SU-DHL-6 (cell line): ENCODE data around the gene DYNLT1.

Source experiments
- H2AFZ ChIP-seq: fragments of 200-600 bp; sonication (generic); 2 replicates; pipeline ENCODE4 v1.6.1; 2014; ENCODE audit warnings: low read depth, mild to moderate bottlenecking, moderate library complexity, mixed read lengths, antibody characterized with exemption, low read length; ENCODE audit not compliant: severe bottlenecking
- H3F3A ChIP-seq: fragments of 200-600 bp; shearing (Covaris generic); 2 replicates; pipeline ENCODE4 v1.6.0; 2016; ENCODE audit warnings: antibody characterized with exemption, mild to moderate bottlenecking; ENCODE audit not compliant: insufficient read depth
- H3K27ac ChIP-seq: fragments of 200-600 bp; sonication (generic); 2 replicates; pipeline ENCODE4 v1.5.1; 2016; ENCODE audit warnings: low read depth, mild to moderate bottlenecking, low read length, moderate library complexity, mixed read lengths
- H3K27me3 ChIP-seq: fragments of 200-600 bp; sonication (generic), shearing (Covaris generic); 2 replicates; pipeline ENCODE4 v1.6.0; 2014; ENCODE audit warnings: mild to moderate bottlenecking, low read length
- H3K36me3 ChIP-seq: fragments of 200-600 bp; sonication (generic); 2 replicates; pipeline ENCODE4 v1.6.1; 2014; ENCODE audit warnings: mild to moderate bottlenecking, low read length, mixed read lengths
- H3K4me2 ChIP-seq: fragments of 300-600, 200-600 bp; shearing (Covaris generic), sonication (generic); 2 replicates; pipeline ENCODE4 v1.6.0; 2014; ENCODE audit warnings: low read length, low read depth, mild to moderate bottlenecking; ENCODE audit not compliant: poor library complexity, severe bottlenecking
- H3K4me3 ChIP-seq: fragments of 200-600 bp; sonication (generic); 2 replicates; pipeline ENCODE4 v1.5.1; 2014; ENCODE audit warnings: antibody characterized with exemption, low read length, mild to moderate bottlenecking, mixed read lengths; ENCODE audit not compliant: insufficient read depth, poor library complexity, severe bottlenecking
- H3K79me2 ChIP-seq: fragments of 200-600 bp; sonication (generic); 2 replicates; pipeline ENCODE4 v1.6.1; 2014; ENCODE audit warnings: mild to moderate bottlenecking, low read length, moderate library complexity; ENCODE audit not compliant: insufficient read depth
- H3K9ac ChIP-seq: fragments of 200-600 bp; sonication (generic); 2 replicates; pipeline ENCODE4 v1.7.0; 2014; ENCODE audit warnings: mild to moderate bottlenecking, low read length
- H3K9me2 ChIP-seq: fragments of 200-600 bp; sonication (generic); replicated peaks from 2 replicates; pipeline ENCODE4 v1.6.1; 2014; ENCODE audit warnings: low read length; ENCODE audit not compliant: insufficient read depth
- H3K9me3 ChIP-seq: fragments of 200-600 bp; sonication (generic); 2 replicates; pipeline ENCODE4 v1.6.1; 2014; ENCODE audit warnings: low read length, mixed read lengths; ENCODE audit not compliant: insufficient read depth
- H4K20me1 ChIP-seq: fragments of 200-600 bp; sonication (generic); 2 replicates; pipeline ENCODE4 v1.6.1; 2014; ENCODE audit warnings: low read depth, mild to moderate bottlenecking, antibody characterized with exemption, low read length, moderate library complexity, mixed read lengths
- CTCF ChIP-seq: fragments of 200-600 bp; sonication (generic); IDR thresholded peaks from one replicate; pipeline ENCODE4 v1.5.1; 2017; ENCODE audit warnings: antibody characterized with exemption, mild to moderate bottlenecking, low read length, moderate library complexity; ENCODE audit not compliant: insufficient read depth, poor library complexity, severe bottlenecking
- EZH2phosphoT487 ChIP-seq: fragments of 200-600 bp; sonication (generic), shearing (Covaris generic); conservative IDR thresholded peaks from 2 replicates; pipeline ENCODE4 v1.6.1; 2018; ENCODE audit warnings: mild to moderate bottlenecking, antibody characterized with exemption, low read length, moderate library complexity, mixed read lengths

The DYNLT1 gene

GRCh38 chr6:158605266-158605878, 39.2 kb downstream of the DYNLT1 start:
- no peaks in the 10 kb centered on the region for H3K79me2 ChIP-seq
- no peak overlapping the region for H3K4me2 ChIP-seq
- H4K20me1 ChIP-seq: no peaks in the 10 kb centered on the region
- H3K36me3 ChIP-seq: no peaks in the 10 kb centered on the region
- TF ChIP-seq CTCF: peak; percentile 47
- no peak for TF ChIP-seq EZH2phosphoT487
- H2AFZ ChIP-seq: no peak overlapping the region
- no peak overlapping the region for H3K27ac ChIP-seq
- no peaks in the 10 kb centered on the region for H3K9me3 ChIP-seq
- H3F3A ChIP-seq: no peaks in the 10 kb centered on the region
- no peak overlapping the region for H3K4me3 ChIP-seq
- H3K9me2 ChIP-seq: no peaks in the 10 kb centered on the region
- H3K9ac ChIP-seq: no peak overlapping the region
- no peaks in the 10 kb centered on the region for H3K27me3 ChIP-seq

- TF ChIP-seq CTCF (no peak), EZH2phosphoT487 (no peak)
- no peaks in the 10 kb centered on the region for H3K36me3 ChIP-seq
Measured at GRCh38 chr6:158604048-158604406, 40.5 kb downstream of the DYNLT1 start.

GRCh38 chr6:158603261-158604047, 41.1 kb downstream of the DYNLT1 start:
- Histone ChIP-seq H3K9ac (no peak overlapping the region), H3K79me2 (no peaks in the 10 kb centered on the region), H3K9me2 (no peaks in the 10 kb centered on the region), H3K9me3 (no peaks in the 10 kb centered on the region), H3K36me3 (no peaks in the 10 kb centered on the region), H3K4me3 (no peak overlapping the region), H3K4me2 (no peak overlapping the region), H3F3A (no peaks in the 10 kb centered on the region), H3K27me3 (no peaks in the 10 kb centered on the region), H2AFZ (no peak overlapping the region), H3K27ac (no peak overlapping the region), H4K20me1 (no peaks in the 10 kb centered on the region)
- TF ChIP-seq EZH2phosphoT487 (no peak), CTCF (no peak)

More at GRCh38 chr6:158604048-158604406, 40.5 kb downstream of the DYNLT1 start:
- Histone ChIP-seq H3K4me2 (no peak overlapping the region), H3K4me3 (no peak overlapping the region), H4K20me1 (no peaks in the 10 kb centered on the region), H3K9me3 (no peaks in the 10 kb centered on the region), H3F3A (no peaks in the 10 kb centered on the region), H3K9me2 (no peaks in the 10 kb centered on the region), H2AFZ (no peak overlapping the region), H3K79me2 (no peaks in the 10 kb centered on the region), H3K27ac (no peak overlapping the region), H3K9ac (no peak overlapping the region), H3K27me3 (no peaks in the 10 kb centered on the region)
